ENCODE results near the gene SGMS1.

GRCh38 chr10:50393784-50394467 lies 229.8 kb downstream of the SGMS1 start:
- TF ChIP-seq CTCF (IDR thresholded peaks at IDR 0.05) (no peak), POLR2A (IDR thresholded peaks at IDR 0.05) (no peak)

All from testis (tissue), 2 donors.